Right forelimb (tissue), 1 donor: ENCODE data around the gene ZER1.

ENCODE experiments used
- DNase-seq: peaks from one replicate; pipeline ENCODE4 v3.0.0-alpha.2; 2018

The ZER1 gene

DNA sequence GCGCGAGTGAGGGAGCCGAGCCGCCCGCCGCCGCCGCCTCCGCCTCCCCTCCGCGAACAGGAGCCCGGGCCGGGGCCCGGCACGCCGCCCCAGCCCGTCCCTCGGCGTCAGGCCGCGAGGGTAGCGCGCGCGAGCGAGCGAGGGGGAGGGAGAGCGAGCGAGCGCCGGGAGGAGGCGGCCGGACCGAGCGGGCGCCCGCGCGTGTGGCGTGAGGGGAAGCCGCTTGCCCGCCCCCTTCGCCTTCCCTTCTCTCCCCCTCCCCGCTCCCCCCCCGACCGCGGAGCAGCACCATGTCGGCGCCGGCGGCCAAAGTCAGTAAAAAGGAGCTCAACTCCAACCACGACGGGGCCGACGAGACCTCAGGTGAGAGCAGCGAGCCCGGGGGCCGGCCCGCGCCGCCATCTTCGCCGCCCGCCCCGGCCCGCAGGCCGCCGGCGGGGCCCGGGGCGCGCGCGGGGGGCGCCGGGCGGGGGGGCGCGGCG, 82.4 kb downstream of the ZER1 start:
- DNase-seq = peak; percentile 84

GRCh38 chr9:128688501-128689292, 83.0 kb downstream of the ZER1 start, which contains the start of gene SET:
SET (plus strand) TSS chr9:128689222; CDS start chr9:128689583, 361 bp downstream.
- peak; percentile 94 for DNase-seq

DNA sequence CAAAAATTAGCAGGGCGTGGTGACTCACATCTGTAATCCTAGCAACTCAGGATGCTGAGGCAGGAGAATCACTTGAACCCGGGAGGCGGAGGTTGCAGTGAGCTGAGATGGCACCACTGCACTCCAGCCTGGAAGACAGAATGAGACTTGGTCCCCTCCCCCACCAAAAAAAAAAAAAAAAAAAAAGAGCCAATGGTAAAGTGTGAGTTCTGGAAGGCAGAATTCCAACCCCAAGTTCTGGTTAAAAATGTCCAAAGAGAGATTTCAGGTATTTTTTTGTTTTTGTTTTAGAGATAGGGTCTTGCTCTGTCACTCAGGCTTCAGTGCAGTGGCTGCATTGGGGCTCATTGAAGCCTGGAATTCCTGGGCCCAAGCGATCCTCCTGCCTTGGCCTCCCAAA, 84.3 kb downstream of the ZER1 start:
- DNase-seq = no peak

GRCh38 chr9:128685636-128686489, 85.9 kb downstream of the ZER1 start:
- DNase-seq = no peak

- DNase-seq = peak; percentile 83
These were observed 87.2 kb downstream of the ZER1 start for GRCh38 chr9:128684325-128685199.

DNA sequence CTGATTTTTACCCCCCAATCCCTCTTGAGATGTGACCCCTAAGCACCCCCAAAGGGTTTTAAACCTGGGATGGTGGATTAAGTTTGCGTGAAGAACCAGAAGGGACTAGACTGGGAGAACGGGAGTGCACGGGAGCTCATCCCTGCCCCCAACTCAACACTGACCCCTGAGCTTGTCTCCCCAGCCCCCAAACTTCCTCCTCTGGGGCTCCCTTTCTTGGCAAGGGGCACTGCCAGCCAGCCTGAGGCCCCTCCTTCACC, 87.7 kb downstream of the ZER1 start:
- no peak for DNase-seq

GRCh38 chr9:128683340-128684064, 88.2 kb downstream of the ZER1 start:
- peak; percentile 65 for DNase-seq
